Cardiac muscle cell (in vitro differentiated cells and primary cell): ENCODE measurements around the gene EPB41L4B. TPM values are rescaled to one million over a fixed set of nuclear protein-coding genes. Genes with fewer than 3 reads are reported as not detected.

ENCODE experiments used
- DNase-seq, 2 donors: peaks; one replicate each; pipeline versions ENCODE4 v3.0.0 to v3.0.0-alpha.2; 2010 to 2017; ENCODE audit warnings: low read depth in 1 of 2, low spot score in 1 of 2
- H3K27ac ChIP-seq: fragments of 200-600 bp; sonication (generic); 2 replicates; pipeline ENCODE4 v1.5.1; 2016
- H3K27me3 ChIP-seq: fragments of 200-600 bp; sonication (generic); 2 replicates; pipeline ENCODE4 v1.6.0; 2016; ENCODE audit warnings: control low read depth
- H3K36me3 ChIP-seq: fragments of 200-600 bp; sonication (generic); 2 replicates; pipeline ENCODE4 v1.5.1; 2016; ENCODE audit warnings: control low read depth
- H3K4me1 ChIP-seq: fragments of 200-600 bp; sonication (generic); 2 replicates; pipeline ENCODE4 v1.8.1; 2017; ENCODE audit warnings: low read depth, mild to moderate bottlenecking, mixed run types
- H3K4me3 ChIP-seq: fragments of 200-600 bp; sonication (generic); 2 replicates; pipeline ENCODE4 v1.5.1; 2016; ENCODE audit warnings: mild to moderate bottlenecking
- H3K9me3 ChIP-seq: fragments of 200-600 bp; sonication (generic); 2 replicates; pipeline ENCODE4 v1.5.1; 2017; ENCODE audit warnings: low read depth, mild to moderate bottlenecking, control low read depth
- polyA plus RNA-seq: library from polyadenylated mRNA; unstranded; fragments of >200 nt; fragmentation: Nextera tagmentation; extraction: Ambion mirVana; gene quantifications from 2 replicates; pipeline ENCODE4 v1.2.1, GENCODE V29; 2016
- total RNA-seq: library from RNA; depleted of rRNA; stranded (reverse); fragments of >200 nt; gene quantifications from 2 replicates; pipeline ENCODE4 v1.2.3, GENCODE V29; 2016
- TF ChIP-seq, protein P1 (sequence below): IDR thresholded peaks from 2 replicates; pipeline ENCODE4 v1.5.1; 2012; ENCODE audit warnings: low read depth, mild to moderate bottlenecking, low read length

Gene EPB41L4B
- total and polyA plus RNA-seq, 2 experiments from 2014 or later, result 2.0 to 2.1 TPM

DNA sequence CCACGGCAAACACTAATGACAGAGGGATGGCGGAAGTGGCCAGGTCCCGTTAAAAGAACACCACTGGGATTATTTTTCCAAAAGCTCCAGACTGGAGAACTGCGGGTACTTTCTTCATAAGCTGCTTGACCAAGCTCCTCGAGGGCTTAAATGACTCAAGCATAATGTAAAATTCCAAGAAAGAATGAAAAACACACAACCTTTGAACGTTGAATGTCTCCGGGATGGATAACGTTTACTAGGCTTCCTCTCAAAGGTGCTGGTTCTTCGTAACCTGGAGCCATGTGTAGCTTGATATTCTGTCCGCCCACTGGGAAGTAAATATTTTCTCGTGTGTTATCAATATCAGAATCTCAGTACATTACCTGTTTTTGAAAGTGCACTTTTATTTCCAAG, 67.6 kb downstream of the EPB41L4B start:
- Histone ChIP-seq H3K4me1 (peaks cover 5% of the 10 kb centered on the region), H3K27ac (no peak overlapping the region), H3K27me3 (no peaks in the 10 kb centered on the region), H3K4me3 (no peak overlapping the region), H3K9me3 (no peaks in the 10 kb centered on the region), H3K36me3 (no peaks in the 10 kb centered on the region)
- TF ChIP-seq, protein P1, sequence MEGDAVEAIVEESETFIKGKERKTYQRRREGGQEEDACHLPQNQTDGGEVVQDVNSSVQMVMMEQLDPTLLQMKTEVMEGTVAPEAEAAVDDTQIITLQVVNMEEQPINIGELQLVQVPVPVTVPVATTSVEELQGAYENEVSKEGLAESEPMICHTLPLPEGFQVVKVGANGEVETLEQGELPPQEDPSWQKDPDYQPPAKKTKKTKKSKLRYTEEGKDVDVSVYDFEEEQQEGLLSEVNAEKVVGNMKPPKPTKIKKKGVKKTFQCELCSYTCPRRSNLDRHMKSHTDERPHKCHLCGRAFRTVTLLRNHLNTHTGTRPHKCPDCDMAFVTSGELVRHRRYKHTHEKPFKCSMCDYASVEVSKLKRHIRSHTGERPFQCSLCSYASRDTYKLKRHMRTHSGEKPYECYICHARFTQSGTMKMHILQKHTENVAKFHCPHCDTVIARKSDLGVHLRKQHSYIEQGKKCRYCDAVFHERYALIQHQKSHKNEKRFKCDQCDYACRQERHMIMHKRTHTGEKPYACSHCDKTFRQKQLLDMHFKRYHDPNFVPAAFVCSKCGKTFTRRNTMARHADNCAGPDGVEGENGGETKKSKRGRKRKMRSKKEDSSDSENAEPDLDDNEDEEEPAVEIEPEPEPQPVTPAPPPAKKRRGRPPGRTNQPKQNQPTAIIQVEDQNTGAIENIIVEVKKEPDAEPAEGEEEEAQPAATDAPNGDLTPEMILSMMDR, result no peak
- no peak for DNase-seq

GRCh38 chr9:109252291-109252690, 68.6 kb downstream of the EPB41L4B start:
- H3K36me3 ChIP-seq, result no peaks in the 10 kb centered on the region
- H3K4me1 ChIP-seq, result peaks cover 5% of the 10 kb centered on the region
- no peak overlapping the region for H3K4me3 ChIP-seq
- no peak for DNase-seq
- no peak overlapping the region for H3K27ac ChIP-seq
- no peaks in the 10 kb centered on the region for H3K27me3 ChIP-seq
- no peaks in the 10 kb centered on the region for H3K9me3 ChIP-seq
- TF ChIP-seq, protein P1, result no peak

DNA sequence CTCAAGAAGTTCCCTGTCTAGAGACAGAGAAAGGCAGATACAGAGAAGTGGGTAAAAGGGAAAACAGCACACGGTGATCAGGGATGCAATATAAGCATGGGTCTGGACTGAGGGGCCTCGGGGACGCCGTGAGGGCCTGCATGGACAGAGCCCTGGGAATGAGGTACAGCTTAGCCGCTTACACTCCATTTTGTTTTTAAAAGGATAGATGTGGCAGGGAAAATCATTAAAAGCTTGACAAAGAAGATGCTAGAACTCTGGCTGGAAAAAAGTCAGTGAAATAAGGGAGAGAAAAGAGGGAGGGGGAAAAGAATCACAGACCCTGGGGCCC, 69.1 kb downstream of the EPB41L4B start:
- Histone ChIP-seq H3K27me3 (no peaks in the 10 kb centered on the region), H3K36me3 (no peaks in the 10 kb centered on the region), H3K27ac (no peak overlapping the region), H3K4me1 (peaks cover 5% of the 10 kb centered on the region), H3K9me3 (no peaks in the 10 kb centered on the region), H3K4me3 (no peak overlapping the region)
- TF ChIP-seq, protein P1, result no peak
- DNase-seq, result no peak

DNA sequence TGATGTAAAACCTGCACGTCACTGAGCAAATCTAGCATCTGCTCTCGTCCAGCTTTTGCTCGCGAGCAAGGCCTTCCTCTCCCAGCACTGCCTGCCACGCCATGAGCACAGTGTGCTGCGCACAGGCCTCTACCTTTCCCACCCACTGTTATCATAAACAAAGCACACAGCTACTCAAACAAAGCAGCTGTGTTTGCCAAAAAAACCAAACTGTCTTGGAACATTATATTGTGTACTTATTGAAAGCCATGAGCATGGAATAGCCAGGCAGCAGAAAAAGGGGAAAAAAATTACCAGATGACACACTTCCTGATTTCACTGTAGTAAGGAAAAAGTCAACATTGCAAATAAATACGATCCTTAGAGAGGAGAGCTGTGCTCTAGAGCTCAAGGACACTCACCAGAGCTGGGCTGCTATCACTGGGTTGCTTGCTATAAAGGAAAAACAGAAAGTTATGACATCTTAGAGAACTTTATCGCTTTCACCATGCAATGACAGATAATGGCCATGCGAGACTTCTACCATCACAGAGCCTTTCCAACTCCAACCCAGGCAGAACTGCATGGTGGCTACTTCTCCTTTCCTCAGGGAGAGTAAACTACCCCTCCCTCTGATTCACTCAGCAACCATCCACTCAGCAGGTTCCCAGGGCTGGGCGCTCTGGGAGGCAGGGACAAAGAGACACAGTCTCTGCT, 69.6 kb downstream of the EPB41L4B start:
- no peaks in the 10 kb centered on the region for H3K36me3 ChIP-seq
- no peak overlapping the region for H3K27ac ChIP-seq
- H3K4me1 ChIP-seq, result peaks cover 5% of the 10 kb centered on the region
- H3K4me3 ChIP-seq, result no peak overlapping the region
- H3K27me3 ChIP-seq, result no peaks in the 10 kb centered on the region
- no peaks in the 10 kb centered on the region for H3K9me3 ChIP-seq
- TF ChIP-seq, protein P1, result no peak
- DNase-seq, result peak in 1 of 2 donors; percentile 61

GRCh38 chr9:109250771-109251079, 70.1 kb downstream of the EPB41L4B start:
- no peaks in the 10 kb centered on the region for H3K9me3 ChIP-seq
- H3K4me1 ChIP-seq, result peaks cover 5% of the 10 kb centered on the region
- no peaks in the 10 kb centered on the region for H3K27me3 ChIP-seq
- H3K27ac ChIP-seq, result no peak overlapping the region
- DNase-seq, result no peak
- no peaks in the 10 kb centered on the region for H3K36me3 ChIP-seq
- TF ChIP-seq, protein P1, result no peak
- H3K4me3 ChIP-seq, result no peak overlapping the region
